AG09319 (cell line): Measurements from ENCODE around the gene EIF1AD.
"Not testable (repeated sequence)": the region's sequence is repeated elsewhere in the genome, so short reads cannot be mapped to it uniquely, and the experiment has no call there.

ENCODE experiments used
- DNase-seq: peaks from one replicate; pipeline ENCODE4 v3.0.0-alpha.2; 2010; ENCODE audit warnings: low read depth; ENCODE audit errors: extremely low read depth
- CTCF ChIP-seq: IDR thresholded peaks from 2 replicates; pipeline ENCODE4 v1.5.1; 2011; ENCODE audit warnings: low read depth, mild to moderate bottlenecking, inconsistent platforms, low read length, moderate library complexity

EIF1AD gene

GRCh38 chr11:65953471-65953870 is 48.5 kb downstream of the EIF1AD start:
- no peak for DNase-seq
- no peak for TF ChIP-seq CTCF

GRCh38 chr11:65952052-65952521 is 49.9 kb downstream of the EIF1AD start:
- DNase-seq: no peak
- no peak for TF ChIP-seq CTCF

GRCh38 chr11:65951641-65952040 is 50.3 kb downstream of the EIF1AD start:
- not testable (repeated sequence) for DNase-seq

GRCh38 chr11:65950711-65951110 is 51.2 kb downstream of the EIF1AD start:
- DNase-seq: not testable (repeated sequence)

DNA sequence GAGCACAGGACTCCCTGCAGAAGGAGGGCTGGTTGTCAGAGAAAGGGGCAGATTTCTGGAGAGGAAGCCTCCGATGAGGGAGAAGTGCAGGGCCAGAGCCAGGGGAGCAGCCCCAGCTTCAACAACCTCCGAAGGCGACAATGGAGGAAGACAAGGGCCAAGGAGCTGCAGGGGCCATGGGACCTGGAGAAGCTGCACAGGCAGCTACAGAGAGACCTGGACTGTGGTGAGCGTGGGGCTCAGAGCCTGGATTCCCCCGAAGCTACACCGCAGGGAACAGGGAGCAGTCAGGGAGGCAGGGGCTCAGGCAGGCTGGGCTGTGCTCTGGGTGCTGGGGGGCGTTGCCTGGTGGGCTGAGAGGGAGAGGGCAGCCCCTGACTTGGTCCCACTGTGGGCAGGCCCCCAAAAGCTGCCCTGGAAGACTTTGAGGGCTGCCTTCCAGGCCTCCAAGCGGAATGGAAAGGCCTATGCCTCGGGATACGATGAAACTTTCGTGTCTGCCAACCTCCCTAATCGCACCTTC is 54.3 kb downstream of the EIF1AD start:
- no peak for TF ChIP-seq CTCF
- DNase-seq: no peak

- TF ChIP-seq CTCF: no peak
Measured at GRCh38 chr11:65947133-65947532, 54.8 kb downstream of the EIF1AD start.

DNA sequence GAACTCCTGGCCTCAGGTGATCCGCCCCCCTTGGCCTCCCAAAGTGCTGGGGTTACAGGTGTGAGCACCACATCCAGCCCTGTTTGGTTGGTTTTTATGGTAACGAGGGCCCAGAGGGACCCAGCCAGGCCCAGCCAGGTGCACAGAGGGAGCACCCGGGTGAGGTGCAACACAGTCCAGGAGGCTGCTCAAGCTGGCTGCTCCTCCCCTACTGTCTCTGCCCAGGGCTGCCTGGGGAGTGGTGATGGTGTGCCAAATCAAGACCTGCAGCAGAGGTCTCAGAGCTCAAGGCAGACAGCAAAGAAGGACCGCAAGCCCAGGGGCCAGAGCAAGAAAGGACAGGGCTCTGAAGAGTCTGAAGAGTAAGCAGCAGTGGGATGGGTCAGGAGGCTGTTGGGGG is 55.3 kb downstream of the EIF1AD start:
- no peak for DNase-seq
- no peak for TF ChIP-seq CTCF

More at GRCh38 chr11:65947133-65947532, 54.8 kb downstream of the EIF1AD start:
- no peak for DNase-seq
